Epithelial cell of esophagus (primary cell): ENCODE results near the gene ENPP1.

Experiments
- DNase-seq: peaks from one replicate; pipeline ENCODE4 v3.0.0; 2010; ENCODE audit warnings: low read depth
- H3K4me3 ChIP-seq: 2 replicates; pipeline ENCODE4 v1.5.1; 2011; ENCODE audit warnings: mild to moderate bottlenecking, low read length, control low read depth
- TF ChIP-seq, protein P1 (sequence below): IDR thresholded peaks from 2 replicates; pipeline ENCODE4 v1.5.1; 2011; ENCODE audit warnings: low read depth, mild to moderate bottlenecking, low read length, control low read depth, inconsistent platforms; ENCODE audit not compliant: insufficient read depth; ENCODE audit errors: missing control alignments

ENPP1 gene

DNA sequence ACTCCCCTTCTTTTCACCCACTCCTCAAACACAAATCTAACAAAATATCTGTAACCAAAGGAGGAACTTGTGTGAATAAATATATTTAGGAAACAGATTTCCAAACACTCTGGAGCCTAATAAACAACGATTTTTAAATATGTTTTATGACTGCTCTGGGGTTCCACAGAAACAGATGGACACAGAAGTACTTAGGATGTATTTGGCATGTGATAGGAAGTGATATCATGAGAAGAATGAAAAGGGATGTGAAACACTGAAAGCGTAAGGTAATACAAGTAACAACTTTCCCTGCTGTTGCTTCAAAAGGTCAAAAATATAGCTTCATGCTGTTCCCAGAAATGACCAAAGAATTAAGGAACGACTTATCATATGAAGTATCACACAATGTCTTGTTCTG lies 26.1 kb upstream of the ENPP1 start:
- TF ChIP-seq, protein P1, sequence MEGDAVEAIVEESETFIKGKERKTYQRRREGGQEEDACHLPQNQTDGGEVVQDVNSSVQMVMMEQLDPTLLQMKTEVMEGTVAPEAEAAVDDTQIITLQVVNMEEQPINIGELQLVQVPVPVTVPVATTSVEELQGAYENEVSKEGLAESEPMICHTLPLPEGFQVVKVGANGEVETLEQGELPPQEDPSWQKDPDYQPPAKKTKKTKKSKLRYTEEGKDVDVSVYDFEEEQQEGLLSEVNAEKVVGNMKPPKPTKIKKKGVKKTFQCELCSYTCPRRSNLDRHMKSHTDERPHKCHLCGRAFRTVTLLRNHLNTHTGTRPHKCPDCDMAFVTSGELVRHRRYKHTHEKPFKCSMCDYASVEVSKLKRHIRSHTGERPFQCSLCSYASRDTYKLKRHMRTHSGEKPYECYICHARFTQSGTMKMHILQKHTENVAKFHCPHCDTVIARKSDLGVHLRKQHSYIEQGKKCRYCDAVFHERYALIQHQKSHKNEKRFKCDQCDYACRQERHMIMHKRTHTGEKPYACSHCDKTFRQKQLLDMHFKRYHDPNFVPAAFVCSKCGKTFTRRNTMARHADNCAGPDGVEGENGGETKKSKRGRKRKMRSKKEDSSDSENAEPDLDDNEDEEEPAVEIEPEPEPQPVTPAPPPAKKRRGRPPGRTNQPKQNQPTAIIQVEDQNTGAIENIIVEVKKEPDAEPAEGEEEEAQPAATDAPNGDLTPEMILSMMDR, result no peak
- DNase-seq, result no peak
- no peak overlapping the region for H3K4me3 ChIP-seq

DNA sequence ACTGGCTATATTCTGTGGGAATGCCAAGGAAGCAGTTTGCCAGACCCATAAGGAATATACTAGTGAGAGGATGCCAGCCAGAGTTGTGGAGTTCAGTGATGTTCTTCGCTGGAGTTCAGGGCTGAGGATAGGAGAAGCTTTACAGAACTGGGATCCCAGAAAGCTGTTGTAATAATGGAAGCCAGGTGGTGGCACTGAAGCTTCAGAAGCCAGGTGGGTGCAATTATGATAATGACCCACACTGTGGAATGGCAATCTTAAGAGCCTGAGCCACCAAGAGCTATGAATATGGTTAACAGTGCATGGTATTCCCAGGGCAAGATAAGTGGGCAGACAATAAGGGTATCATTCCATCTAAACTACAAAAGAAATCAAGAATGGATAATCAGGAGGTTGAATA lies 25.1 kb upstream of the ENPP1 start:
- no peak overlapping the region for H3K4me3 ChIP-seq
- DNase-seq, result peak; percentile 36
- TF ChIP-seq, protein P1, result peak; percentile 45

DNA sequence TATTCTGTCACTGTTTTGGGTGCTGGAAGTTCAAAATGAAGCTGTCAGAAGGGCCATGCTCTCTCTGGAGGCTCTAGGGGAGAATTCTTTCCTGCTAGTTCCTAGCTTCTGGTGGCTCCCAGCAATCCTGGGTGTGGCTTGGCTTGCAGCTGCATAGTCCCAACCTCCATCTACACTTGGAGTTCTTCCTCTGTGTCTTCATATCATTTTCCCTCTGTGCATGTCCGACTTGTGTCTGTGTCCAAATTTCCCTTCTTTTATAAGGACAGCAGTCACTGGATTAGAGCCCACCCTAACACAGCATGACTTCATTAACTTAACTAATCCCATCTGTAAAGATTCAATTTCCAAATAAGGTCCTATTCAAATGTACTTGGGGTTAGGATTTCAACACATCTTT lies 23.3 kb upstream of the ENPP1 start:
- TF ChIP-seq, protein P1, result no peak
- DNase-seq, result no peak
- no peak overlapping the region for H3K4me3 ChIP-seq

DNA sequence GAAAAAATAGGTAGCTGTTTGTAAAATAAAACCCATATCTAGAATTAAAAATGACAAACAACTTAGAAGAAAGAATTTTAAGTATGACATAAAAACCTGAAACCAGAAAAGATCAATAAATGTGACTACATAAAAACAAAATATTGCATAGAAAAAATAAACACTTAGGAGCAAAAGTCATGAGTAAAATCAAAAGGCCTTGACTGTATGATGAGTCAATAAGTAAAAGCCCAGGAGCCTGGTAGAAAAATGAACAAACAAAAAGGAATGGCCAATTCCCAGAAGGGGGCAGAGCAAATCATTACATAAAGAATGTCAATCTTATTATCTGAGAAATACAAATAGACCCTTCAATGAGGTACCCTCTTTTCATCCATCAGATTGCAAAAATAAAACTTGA lies 20.7 kb upstream of the ENPP1 start:
- TF ChIP-seq, protein P1, result no peak
- no peak overlapping the region for H3K4me3 ChIP-seq
- DNase-seq, result no peak

DNA sequence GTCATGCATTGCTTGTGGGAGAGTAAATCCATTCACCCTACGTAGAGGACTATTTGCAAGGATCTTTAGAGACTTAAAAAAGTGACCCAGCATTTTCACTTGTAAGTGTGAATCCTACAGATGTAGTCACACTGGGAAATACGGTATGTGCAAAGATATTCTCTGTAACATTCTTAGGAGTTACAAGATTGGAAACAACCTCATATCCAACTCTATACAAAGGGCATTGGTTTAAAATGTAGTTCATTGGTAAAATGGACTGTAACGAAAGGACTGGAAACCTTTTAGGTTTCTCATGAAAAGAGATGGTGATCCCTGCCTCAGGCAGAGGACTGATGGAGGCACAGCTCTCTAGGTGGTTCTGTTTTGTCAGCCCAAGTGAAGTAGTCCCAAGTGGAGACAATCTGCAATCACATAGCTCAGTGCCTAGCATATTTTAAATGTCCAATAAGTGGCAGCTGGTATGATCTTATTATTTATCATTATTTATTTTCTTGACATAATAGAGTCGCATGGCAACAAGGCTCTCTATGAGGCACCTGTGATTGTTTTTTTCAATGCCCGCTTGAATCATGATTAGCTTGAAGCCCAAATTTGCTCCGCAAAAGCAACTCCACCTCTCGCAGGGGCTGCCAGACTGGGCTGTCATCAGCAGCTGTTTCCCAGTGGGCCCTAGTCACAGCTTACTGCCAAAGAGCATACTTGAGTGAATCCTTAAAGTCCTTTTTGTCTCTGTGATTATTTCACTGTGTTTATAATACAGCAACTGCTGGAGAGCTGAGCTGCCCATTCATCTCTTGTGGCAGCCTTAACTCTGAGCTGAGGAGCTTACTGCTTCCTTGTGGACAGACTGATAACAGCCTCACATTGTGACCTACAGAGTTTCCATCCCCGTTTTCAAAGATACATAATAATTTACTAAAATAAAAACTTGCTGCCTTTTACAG lies 19.8 kb upstream of the ENPP1 start:
- H3K4me3 ChIP-seq, result no peak overlapping the region
- no peak for DNase-seq
- TF ChIP-seq, protein P1, result no peak

DNA sequence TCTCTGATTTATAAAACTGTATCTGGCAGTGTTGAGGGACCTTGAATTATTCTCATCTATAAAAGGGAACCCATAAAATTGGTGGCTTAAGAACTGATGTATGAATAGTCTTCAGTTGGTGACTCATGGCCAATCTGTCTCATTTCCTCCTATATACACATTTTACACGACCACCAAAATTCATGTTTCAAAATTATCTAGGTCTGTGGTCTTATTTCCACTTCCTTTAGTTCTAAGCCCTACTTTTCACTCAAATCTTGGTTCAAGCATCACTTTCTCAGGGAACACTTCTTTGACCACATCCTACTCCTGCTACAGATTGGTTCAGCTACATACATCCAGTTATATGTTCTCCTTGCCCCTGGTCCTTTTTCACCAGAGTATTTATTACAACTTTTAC lies 18.6 kb upstream of the ENPP1 start:
- DNase-seq, result no peak
- no peak overlapping the region for H3K4me3 ChIP-seq
- TF ChIP-seq, protein P1, result no peak

DNA sequence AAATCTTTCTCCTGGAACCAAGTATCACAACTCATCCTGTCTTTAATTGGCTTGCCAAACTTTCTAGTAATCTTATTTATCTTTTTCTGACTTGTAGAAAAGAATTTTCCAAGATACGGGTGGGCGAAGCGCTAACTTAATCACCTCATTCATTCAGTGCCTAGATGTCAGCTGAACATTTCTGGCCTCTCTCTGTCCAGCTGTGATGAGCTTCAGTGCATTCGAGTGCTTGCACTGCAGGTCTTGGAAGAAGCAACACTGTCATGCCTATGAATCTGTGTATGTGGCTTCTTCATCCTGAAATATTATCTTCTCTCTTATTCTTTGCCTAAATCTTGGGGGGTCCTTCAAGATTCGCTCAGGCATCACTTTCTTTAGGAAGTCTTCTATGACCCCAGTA lies 16.3 kb upstream of the ENPP1 start:
- H3K4me3 ChIP-seq, result no peak overlapping the region
- TF ChIP-seq, protein P1, result no peak
- no peak for DNase-seq
